Adrenal gland (tissue), 12 donors: ENCODE measurements around the gene HSDL1. TPM values are rescaled to one million over a fixed set of nuclear protein-coding genes. Genes with fewer than 3 reads are reported as not detected.
A peak's percentile ranks its signal among the peaks of the same experiment; 100 is the strongest.

Source experiments
- DNase-seq, 7 donors: peaks; one replicate each; pipeline ENCODE4 v3.0.0-alpha.2; 2019 to 2020
- H3K27ac ChIP-seq, 5 donors: fragments of 200-600 bp; sonication (generic) in 4 of 5; 1 replicate in 3 of 5; 2 replicates in 2 of 5; pipeline versions ENCODE4 v1.5.1 to v1.8.0; 2016 to 2020; ENCODE audit warnings: mild to moderate bottlenecking in 1 of 5
- H3K27me3 ChIP-seq: fragments of 200-600 bp; 2 replicates; pipeline ENCODE4 v1.8.0; 2021
- H3K36me3 ChIP-seq, 2 donors: fragments of 200-600 bp; replicated peaks in 1 of 2; 1 replicate in 1 of 2; 2 replicates in 1 of 2; pipeline versions ENCODE4 v1.5.1 to v1.8.0; 2018 to 2022
- H3K4me1 ChIP-seq, 2 donors: fragments of 200-600 bp; replicated peaks in 1 of 2; 1 replicate in 1 of 2; 2 replicates in 1 of 2; pipeline versions ENCODE4 v1.5.1 to v1.8.0; 2018 to 2021
- H3K4me3 ChIP-seq, 4 donors: fragments of 200-600 bp; sonication (generic) in 3 of 4; one replicate each; pipeline ENCODE4 v1.5.1; 2016 to 2018
- H3K9me3 ChIP-seq, 3 donors: fragments of 200-600 bp; sonication (generic) in 1 of 3; replicated peaks in 1 of 3; 1 replicate in 2 of 3; 2 replicates in 1 of 3; pipeline versions ENCODE4 v1.5.1 to v1.8.0; 2016 to 2021
- CTCF ChIP-seq, 6 experiments: fragments of 450-650 bp in 4 of 6; fragments of 200-600 bp in 2 of 6; sonication (generic) in 1 of 6; IDR thresholded peaks; 1 replicate in 5 of 6; 2 replicates in 1 of 6; pipeline versions ENCODE4 v1.5.1 to v1.8.0; 2016 to 2021; ENCODE audit warnings: antibody characterized with exemption in 6 of 6, mild to moderate bottlenecking in 2 of 6, moderate library complexity in 1 of 6
- POLR2A ChIP-seq, 2 donors: fragments of 450-650 bp; IDR thresholded peaks; one replicate each; pipeline ENCODE4 v1.6.1; 2017; ENCODE audit warnings: antibody characterized with exemption in 2 of 2, mild to moderate bottlenecking in 2 of 2, moderate library complexity in 1 of 2
- WGBS, 4 donors: extraction: QIAGEN DNeasy Blood & Tissue Kit in 2 of 4; methylation state at CpG; one replicate each; pipeline versions ENCODE4 v1.1.5 to v1.1.7; 2013 to 2017; 5-methylcytosine and 5-hydroxymethylcytosine counted together
- intact Hi-C, 2 donors: fragments of 100-400 bp; cut with DNase I; formaldehyde crosslinking; loops; one replicate each; pipeline versions ENCODE4 v1.14.1 to v1.15.0; 2022 to 2023
- polyA plus RNA-seq, 3 donors: library from polyadenylated mRNA; stranded (reverse); fragments of 200-250 nt in 2 of 3; fragments of 350-450 nt in 1 of 3; fragmentation: Illumina TruSeq in 1 of 3; extraction: RNeasy Lipid Tissue Mini Kit (QIAGEN cat#74804) in 1 of 3; gene quantifications; one replicate each; pipeline ENCODE4 v1.2.3, GENCODE V29; 2013 to 2014
- total RNA-seq, 9 donors: library from RNA; depleted of rRNA in 4 of 9; stranded (reverse); fragments of >200 nt in 4 of 9; fragments of 120-200 nt in 1 of 9; fragmentation: NEBNext Ultra II Directional in 1 of 9; extraction: Animal tissue kit (Norgen Biotek cat#: 25700) in 1 of 9; gene quantifications; one replicate each; pipeline versions ENCODE4 v1.1.0 to v1.2.4, GENCODE V29; 2013 to 2023
- donor health status: healthy with polysubstance abuse.
- donor health status: Bipolar disorder and iron deficiency.
- donor health status: DM: yes; HTN: yes; CAD: no.
- donor health status: DM: no; HTN: no; CAD: no.
- donor health status: DM: no; HTN: no; CAD: no.
- donor health status: DM: yes; HTN: yes; CAD: no.

HSDL1 gene
- total and polyA plus RNA-seq, 12 donors: 18.8 to 122 (median 31.5) TPM

- DNase-seq: peak in 1 of 7 donors; percentile 40
- intact Hi-C loops: no loop called here
- WGBS, 4 donors: 63 to 80% (median 69%) methylated on average over 4 of the region's 4 CpGs
- Histone ChIP-seq H3K27me3 (no peaks in the 10 kb centered on the region), H3K9me3 (no peaks in the 10 kb centered on the region), H3K4me3 (no peak overlapping the region), H3K27ac (no peak overlapping the region), H3K36me3 (peaks cover 0 to 86% of the 10 kb centered on the region in 2 donors), H3K4me1 (peaks cover 0 to 7% of the 10 kb centered on the region in 2 donors)
- TF ChIP-seq POLR2A (IDR thresholded peaks at IDR 0.05): no peak
- TF ChIP-seq CTCF (IDR thresholded peaks at IDR 0.05): no peak
These were observed 51.1 kb downstream of the HSDL1 start for GRCh38 chr16:84093879-84094270.

DNA sequence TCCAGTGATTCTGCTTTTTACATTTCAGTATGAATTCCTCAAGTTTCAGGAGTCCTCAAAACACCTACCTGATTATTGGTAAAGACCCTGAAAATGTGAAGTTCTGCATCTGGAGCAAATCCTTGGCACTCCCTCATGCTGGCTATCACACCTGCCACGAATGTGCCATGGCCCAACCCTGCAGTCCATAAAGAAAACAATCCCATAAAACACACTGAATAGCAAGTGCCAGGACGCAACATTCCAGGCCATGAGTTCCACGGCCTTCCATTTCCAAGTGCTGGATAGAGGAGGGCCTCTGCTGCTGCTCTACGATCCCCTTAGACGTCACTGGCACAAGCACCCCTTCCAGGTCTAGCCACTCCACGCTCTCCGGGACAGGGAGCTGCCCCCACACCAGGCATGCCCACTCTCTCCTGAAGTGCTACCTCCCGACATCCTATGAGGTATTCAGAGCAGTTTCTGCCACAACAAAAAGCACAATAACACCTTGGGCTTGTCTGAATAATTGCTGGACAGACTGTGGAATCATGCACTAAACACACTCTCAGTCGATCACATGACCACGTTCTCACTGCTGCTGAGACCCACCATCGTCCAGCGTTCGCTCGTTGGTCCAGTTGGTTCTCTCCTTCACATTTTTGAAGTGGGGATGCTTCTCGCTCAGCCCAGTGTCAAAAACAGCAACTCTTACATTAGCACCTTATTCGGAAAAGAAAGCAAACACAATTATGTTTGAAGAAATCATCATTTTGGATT, 51.7 kb downstream of the HSDL1 start:
- Histone ChIP-seq H3K4me3 (no peak overlapping the region), H3K4me1 (peaks cover 0 to 7% of the 10 kb centered on the region in 2 donors), H3K9me3 (no peaks in the 10 kb centered on the region), H3K27me3 (no peaks in the 10 kb centered on the region), H3K36me3 (peaks cover 0 to 86% of the 10 kb centered on the region in 2 donors), H3K27ac (no peak overlapping the region)
- DNase-seq: no peak
- no peak for TF ChIP-seq CTCF (IDR thresholded peaks at IDR 0.05)
- TF ChIP-seq POLR2A (IDR thresholded peaks at IDR 0.05): no peak
- 82 to 91% (median 83%) methylated on average over 14 to 16 of the region's 16 CpGs for WGBS, 4 donors
- intact Hi-C loops: no loop called here

- TF ChIP-seq POLR2A (IDR thresholded peaks at IDR 0.05) (no peak), CTCF (IDR thresholded peaks at IDR 0.05) (no peak)
- DNase-seq: no peak
- Histone ChIP-seq H3K36me3 (peaks cover 0 to 90% of the 10 kb centered on the region in 2 donors), H3K27me3 (no peaks in the 10 kb centered on the region), H3K9me3 (no peaks in the 10 kb centered on the region), H3K4me1 (peaks cover 0 to 7% of the 10 kb centered on the region in 2 donors), H3K27ac (no peak overlapping the region), H3K4me3 (no peak overlapping the region)
- WGBS, 4 donors: 87 to 92% (median 90%) methylated on average over 10 of the region's 10 CpGs
- intact Hi-C loops: no loop called here
These were observed 53.5 kb downstream of the HSDL1 start for GRCh38 chr16:84091460-84091859.

DNA sequence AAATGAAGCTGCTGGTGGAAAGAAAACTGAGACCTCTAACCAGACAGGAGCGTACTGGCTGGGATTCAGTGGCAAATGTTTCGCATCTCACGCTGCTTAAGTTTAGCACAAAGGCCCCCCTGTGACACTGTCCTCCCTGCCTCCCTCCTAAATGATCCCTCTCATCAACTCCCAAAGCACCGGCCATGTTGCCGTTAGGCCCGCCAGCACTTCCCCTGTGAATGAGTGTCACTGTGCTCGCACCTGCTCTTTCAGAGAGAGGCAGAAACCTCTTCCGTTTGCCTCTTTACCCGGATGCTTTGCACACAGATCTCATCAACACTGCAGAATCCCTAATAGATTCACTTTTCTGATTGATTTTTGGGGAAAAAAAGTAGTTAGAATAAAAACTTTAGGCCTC, 54.8 kb downstream of the HSDL1 start:
- intact Hi-C loops: no loop called here
- Histone ChIP-seq H3K27me3 (no peaks in the 10 kb centered on the region), H3K36me3 (peaks cover 0 to 91% of the 10 kb centered on the region in 2 donors), H3K4me1 (peaks cover 0 to 15% of the 10 kb centered on the region in 2 donors), H3K27ac (no peak overlapping the region), H3K4me3 (no peak overlapping the region), H3K9me3 (no peaks in the 10 kb centered on the region)
- 89 to 98% (median 90%) methylated on average over 9 of the region's 9 CpGs for WGBS, 4 donors
- TF ChIP-seq POLR2A (IDR thresholded peaks at IDR 0.05) (no peak), CTCF (IDR thresholded peaks at IDR 0.05) (no peak)
- DNase-seq: no peak
